Panc1 (cell line): ENCODE results near the gene GRIA4. TPM values are rescaled to one million over a fixed set of nuclear protein-coding genes. Genes with fewer than 3 reads are reported as not detected.

ENCODE experiments used
- ATAC-seq: fragments of 200-7000 bp; cut with Tn5 transposase; 2 replicates; pipeline ENCODE4 v1.9.1; 2020; ENCODE audit warnings: mild to moderate bottlenecking, moderate library complexity
- BruUV-seq: library from RNA; stranded (reverse); fragments of 400-500 nt; replicated peaks from 2 replicates; lab custom pipeline; 2021; lab: Mats Ljungman, UMichigan
- CTCF ChIA-PET: fragments of 300-600 bp; sonication (Branson Sonifier 250); formaldehyde crosslinking; loops from one replicate; lab custom pipeline; 2022; ENCODE audit warnings: antibody characterized with exemption; lab: Charles Lee
- POLR2A ChIA-PET: fragments of 300-600 bp; sonication (Branson Sonifier 250); formaldehyde crosslinking; loops from one replicate; lab custom pipeline; 2022; ENCODE audit warnings: antibody characterized with exemption; lab: Charles Lee
- DNase-seq: peaks from one replicate; pipeline ENCODE4 v3.0.0-alpha.2; 2010; ENCODE audit warnings: low read depth, low spot score
- H3K27ac ChIP-seq: 2 replicates; pipeline ENCODE4 v1.5.1; 2011; ENCODE audit warnings: mild to moderate bottlenecking, low read length, inconsistent platforms
- H3K27me3 ChIP-seq: fragments of 200-500 bp; sonication (Bioruptor generic); 2 replicates; pipeline ENCODE4 v1.6.0; 2014; ENCODE audit warnings: low read length, inconsistent platforms; ENCODE audit not compliant: control insufficient read depth, insufficient read depth
- H3K36me3 ChIP-seq: fragments of 200-500 bp; sonication (Bioruptor generic); 2 replicates; pipeline ENCODE4 v1.5.1; 2014; ENCODE audit warnings: inconsistent platforms, mild to moderate bottlenecking, low read length, moderate library complexity; ENCODE audit not compliant: control insufficient read depth, insufficient read depth
- H3K4me1 ChIP-seq: 2 replicates; pipeline ENCODE4 v1.5.1; 2011; ENCODE audit warnings: inconsistent platforms, mild to moderate bottlenecking, low read length, moderate library complexity; ENCODE audit not compliant: control insufficient read depth, insufficient read depth
- H3K4me3 ChIP-seq, 2 experiments: 2 replicates each; pipeline ENCODE4 v1.5.1; 2011 to 2012; ENCODE audit warnings: low read depth in 2 of 2, low read length in 2 of 2, mild to moderate bottlenecking in 2 of 2, inconsistent platforms in 1 of 2, moderate library complexity in 1 of 2
- H3K9me3 ChIP-seq: fragments of 200-500 bp; sonication (Bioruptor generic); 2 replicates; pipeline ENCODE4 v1.5.1; 2014; ENCODE audit warnings: low read depth, mild to moderate bottlenecking, inconsistent platforms, low read length, moderate library complexity; ENCODE audit not compliant: control insufficient read depth, insufficient read depth
- POLR2AphosphoS5 ChIP-seq: IDR thresholded peaks from 2 replicates; pipeline ENCODE4 v1.6.1; 2012; ENCODE audit warnings: mild to moderate bottlenecking, low read depth, low read length, moderate library complexity
- SIN3A ChIP-seq: IDR thresholded peaks from 2 replicates; pipeline ENCODE4 v1.6.1; 2012; ENCODE audit warnings: low read depth, mild to moderate bottlenecking, low read length, moderate library complexity, borderline replicate concordance; ENCODE audit not compliant: insufficient read depth
- TCF7L2 ChIP-seq: IDR thresholded peaks from 2 replicates; pipeline ENCODE4 v1.6.1; 2011; ENCODE audit warnings: mild to moderate bottlenecking, low read depth, low read length, inconsistent platforms
- in situ Hi-C: cut with HindIII; loops from 2 replicates; pipeline ENCODE4 v1.10.0; 2016; ENCODE audit warnings: low sequenced_read_pairs, low pct_unique_long_range_greater_than_20kb
- intact Hi-C: fragments of 100-400 bp; cut with micrococcal nuclease; formaldehyde crosslinking; loops from one replicate; pipeline ENCODE4 v1.10.0; 2022; ENCODE audit not compliant: unreplicated experiment
- total RNA-seq: library from RNA; stranded (reverse); gene quantifications from one replicate; pipeline ENCODE4 v1.2.1, GENCODE V29; 2021; ENCODE audit not compliant: unreplicated experiment
- TF ChIP-seq, protein P1 (sequence below): fragments of 450-650 bp; IDR thresholded peaks from 2 replicates; pipeline ENCODE4 v1.5.1; 2017; ENCODE audit warnings: mild to moderate bottlenecking
- TF ChIP-seq, protein P2 (sequence below), 2 experiments: IDR thresholded peaks; 2 replicates each; pipeline ENCODE4 v1.6.1; 2011 to 2012; ENCODE audit warnings: low read depth in 2 of 2, control low read depth in 1 of 2, low read length in 1 of 2, mild to moderate bottlenecking in 1 of 2, moderate library complexity in 1 of 2; ENCODE audit not compliant: insufficient read depth in 1 of 2

The GRIA4 gene
- total RNA-seq, 1 experiment from 2014 or later: not detected

- intact Hi-C loops: no loop called here
- ATAC-seq: no peak
Observed at GRCh38 chr11:105592035-105592434, 17.8 kb upstream of the GRIA4 start.

DNA sequence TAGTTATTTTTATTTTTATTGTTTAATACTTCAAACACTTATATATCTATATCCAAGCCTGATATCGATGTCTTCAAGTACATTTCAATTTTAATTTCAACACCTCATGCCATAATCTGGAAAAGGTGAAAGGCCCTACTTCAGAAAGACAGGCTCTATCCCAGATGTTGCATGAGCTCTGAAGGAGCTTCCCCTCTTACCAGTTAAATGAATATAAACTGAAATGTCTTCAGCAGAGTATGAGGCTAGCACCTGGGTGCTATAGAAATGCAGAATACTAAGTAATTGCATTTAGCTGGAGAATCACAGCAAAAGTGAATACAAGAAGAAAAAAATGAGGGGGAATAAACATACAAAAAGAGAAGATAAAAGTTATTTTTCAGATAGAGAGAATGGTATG, 11.5 kb upstream of the GRIA4 start:
- no TSS peak for BruUV-seq

More at GRCh38 chr11:105592035-105592434, 17.8 kb upstream of the GRIA4 start:
- no peak for DNase-seq
- CTCF ChIA-PET: no interaction called here
- H3K27ac ChIP-seq: no peak overlapping the region
- no peak overlapping the region for H3K4me3 ChIP-seq
- H3K27me3 ChIP-seq: peaks cover 2% of the 10 kb centered on the region; the same call in 1 of the 2 replicates
- in situ Hi-C loops: no loop called here
- BruUV-seq: no TSS peak
- no peaks in the 10 kb centered on the region for H3K4me1 ChIP-seq
- no peaks in the 10 kb centered on the region for H3K9me3 ChIP-seq
- POLR2A ChIA-PET: no interaction called here
- no peaks in the 10 kb centered on the region for H3K36me3 ChIP-seq
- TF ChIP-seq TCF7L2 (no peak), SIN3A (no peak), POLR2AphosphoS5 (no peak)
- TF ChIP-seq, protein P1, sequence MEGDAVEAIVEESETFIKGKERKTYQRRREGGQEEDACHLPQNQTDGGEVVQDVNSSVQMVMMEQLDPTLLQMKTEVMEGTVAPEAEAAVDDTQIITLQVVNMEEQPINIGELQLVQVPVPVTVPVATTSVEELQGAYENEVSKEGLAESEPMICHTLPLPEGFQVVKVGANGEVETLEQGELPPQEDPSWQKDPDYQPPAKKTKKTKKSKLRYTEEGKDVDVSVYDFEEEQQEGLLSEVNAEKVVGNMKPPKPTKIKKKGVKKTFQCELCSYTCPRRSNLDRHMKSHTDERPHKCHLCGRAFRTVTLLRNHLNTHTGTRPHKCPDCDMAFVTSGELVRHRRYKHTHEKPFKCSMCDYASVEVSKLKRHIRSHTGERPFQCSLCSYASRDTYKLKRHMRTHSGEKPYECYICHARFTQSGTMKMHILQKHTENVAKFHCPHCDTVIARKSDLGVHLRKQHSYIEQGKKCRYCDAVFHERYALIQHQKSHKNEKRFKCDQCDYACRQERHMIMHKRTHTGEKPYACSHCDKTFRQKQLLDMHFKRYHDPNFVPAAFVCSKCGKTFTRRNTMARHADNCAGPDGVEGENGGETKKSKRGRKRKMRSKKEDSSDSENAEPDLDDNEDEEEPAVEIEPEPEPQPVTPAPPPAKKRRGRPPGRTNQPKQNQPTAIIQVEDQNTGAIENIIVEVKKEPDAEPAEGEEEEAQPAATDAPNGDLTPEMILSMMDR: no peak
- TF ChIP-seq, protein P2, sequence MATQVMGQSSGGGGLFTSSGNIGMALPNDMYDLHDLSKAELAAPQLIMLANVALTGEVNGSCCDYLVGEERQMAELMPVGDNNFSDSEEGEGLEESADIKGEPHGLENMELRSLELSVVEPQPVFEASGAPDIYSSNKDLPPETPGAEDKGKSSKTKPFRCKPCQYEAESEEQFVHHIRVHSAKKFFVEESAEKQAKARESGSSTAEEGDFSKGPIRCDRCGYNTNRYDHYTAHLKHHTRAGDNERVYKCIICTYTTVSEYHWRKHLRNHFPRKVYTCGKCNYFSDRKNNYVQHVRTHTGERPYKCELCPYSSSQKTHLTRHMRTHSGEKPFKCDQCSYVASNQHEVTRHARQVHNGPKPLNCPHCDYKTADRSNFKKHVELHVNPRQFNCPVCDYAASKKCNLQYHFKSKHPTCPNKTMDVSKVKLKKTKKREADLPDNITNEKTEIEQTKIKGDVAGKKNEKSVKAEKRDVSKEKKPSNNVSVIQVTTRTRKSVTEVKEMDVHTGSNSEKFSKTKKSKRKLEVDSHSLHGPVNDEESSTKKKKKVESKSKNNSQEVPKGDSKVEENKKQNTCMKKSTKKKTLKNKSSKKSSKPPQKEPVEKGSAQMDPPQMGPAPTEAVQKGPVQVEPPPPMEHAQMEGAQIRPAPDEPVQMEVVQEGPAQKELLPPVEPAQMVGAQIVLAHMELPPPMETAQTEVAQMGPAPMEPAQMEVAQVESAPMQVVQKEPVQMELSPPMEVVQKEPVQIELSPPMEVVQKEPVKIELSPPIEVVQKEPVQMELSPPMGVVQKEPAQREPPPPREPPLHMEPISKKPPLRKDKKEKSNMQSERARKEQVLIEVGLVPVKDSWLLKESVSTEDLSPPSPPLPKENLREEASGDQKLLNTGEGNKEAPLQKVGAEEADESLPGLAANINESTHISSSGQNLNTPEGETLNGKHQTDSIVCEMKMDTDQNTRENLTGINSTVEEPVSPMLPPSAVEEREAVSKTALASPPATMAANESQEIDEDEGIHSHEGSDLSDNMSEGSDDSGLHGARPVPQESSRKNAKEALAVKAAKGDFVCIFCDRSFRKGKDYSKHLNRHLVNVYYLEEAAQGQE (IDR thresholded peaks at IDR 0.05; ENCODE audit: insufficient read depth in 1 of 2, low read depth in 2 of 2, low read length in 1 of 2): no peak

More for the DNA sequence above, 11.5 kb upstream of the GRIA4 start:
- intact Hi-C loops (no loop called here), in situ Hi-C loops (no loop called here)
- Histone ChIP-seq H3K4me3 (no peak overlapping the region), H3K27me3 (peaks cover 7% of the 10 kb centered on the region; the same call in 1 of the 2 replicates), H3K27ac (no peak overlapping the region), H3K9me3 (no peaks in the 10 kb centered on the region), H3K36me3 (no peaks in the 10 kb centered on the region), H3K4me1 (no peaks in the 10 kb centered on the region)
- POLR2A ChIA-PET: no interaction called here
- ATAC-seq (no peak), DNase-seq (no peak)
- CTCF ChIA-PET: no interaction called here
- TF ChIP-seq, protein P2 (IDR thresholded peaks at IDR 0.05; ENCODE audit: insufficient read depth in 1 of 2, low read depth in 2 of 2, low read length in 1 of 2): no peak
- no peak for TF ChIP-seq POLR2AphosphoS5
- no peak for TF ChIP-seq TCF7L2
- TF ChIP-seq SIN3A: no peak
- TF ChIP-seq, protein P1: no peak
